ENCODE data around the gene NCEH1.

NCEH1 gene

GRCh38 chr3:172615296-172615695 is 95.6 kb downstream of the NCEH1 start:
- Histone ChIP-seq H3K9ac (ENCODE audit: low read length) (no peak overlapping the region), H3K27me3 (ENCODE audit: control insufficient read depth, insufficient read depth, low read length) (no peaks in the 10 kb centered on the region), H3K4me1 (ENCODE audit: control insufficient read depth, low read depth, low read length) (no peaks in the 10 kb centered on the region), H3K36me3 (ENCODE audit: control insufficient read depth, low read depth, low read length) (no peaks in the 10 kb centered on the region), H3K27ac (ENCODE audit: low read length) (no peak overlapping the region), H3K4me3 (ENCODE audit: low read length) (no peak overlapping the region), H3K9me3 (ENCODE audit: control insufficient read depth, low read depth, low read length) (no peaks in the 10 kb centered on the region)

GRCh38 chr3:172614340-172615274 is 96.3 kb downstream of the NCEH1 start:
- H3K27ac ChIP-seq (ENCODE audit: low read length) = no peak overlapping the region
- no peaks in the 10 kb centered on the region for H3K9me3 ChIP-seq (ENCODE audit: control insufficient read depth, low read depth, low read length)
- H3K27me3 ChIP-seq (ENCODE audit: control insufficient read depth, insufficient read depth, low read length) = no peaks in the 10 kb centered on the region
- no peaks in the 10 kb centered on the region for H3K4me1 ChIP-seq (ENCODE audit: control insufficient read depth, low read depth, low read length)
- H3K4me3 ChIP-seq (ENCODE audit: low read length) = no peak overlapping the region
- H3K36me3 ChIP-seq (ENCODE audit: control insufficient read depth, low read depth, low read length) = no peaks in the 10 kb centered on the region
- H3K9ac ChIP-seq (ENCODE audit: low read length) = no peak overlapping the region

- no peaks in the 10 kb centered on the region for H3K4me1 ChIP-seq (ENCODE audit: control insufficient read depth, low read depth, low read length)
- no peak overlapping the region for H3K4me3 ChIP-seq (ENCODE audit: low read length)
- no peaks in the 10 kb centered on the region for H3K36me3 ChIP-seq (ENCODE audit: control insufficient read depth, low read depth, low read length)
- no peaks in the 10 kb centered on the region for H3K9me3 ChIP-seq (ENCODE audit: control insufficient read depth, low read depth, low read length)
- H3K27me3 ChIP-seq (ENCODE audit: control insufficient read depth, insufficient read depth, low read length) = no peaks in the 10 kb centered on the region
- H3K9ac ChIP-seq (ENCODE audit: low read length) = no peak overlapping the region
- H3K27ac ChIP-seq (ENCODE audit: low read length) = no peak overlapping the region
Observed at GRCh38 chr3:172613845-172614244, 97.0 kb downstream of the NCEH1 start.

GRCh38 chr3:172612871-172613678 is 97.8 kb downstream of the NCEH1 start:
- Histone ChIP-seq H3K36me3 (ENCODE audit: control insufficient read depth, low read depth, low read length) (no peaks in the 10 kb centered on the region), H3K27me3 (ENCODE audit: control insufficient read depth, insufficient read depth, low read length) (no peaks in the 10 kb centered on the region), H3K4me3 (ENCODE audit: low read length) (no peak overlapping the region), H3K9ac (ENCODE audit: low read length) (no peak overlapping the region), H3K4me1 (ENCODE audit: control insufficient read depth, low read depth, low read length) (peaks cover 4% of the 10 kb centered on the region), H3K27ac (ENCODE audit: low read length) (no peak overlapping the region), H3K9me3 (ENCODE audit: control insufficient read depth, low read depth, low read length) (no peaks in the 10 kb centered on the region)

GRCh38 chr3:172609750-172610149 is 101.1 kb downstream of the NCEH1 start:
- Histone ChIP-seq H3K9me3 (ENCODE audit: control insufficient read depth, low read depth, low read length) (no peaks in the 10 kb centered on the region), H3K27ac (ENCODE audit: low read length) (no peak overlapping the region), H3K4me3 (ENCODE audit: low read length) (no peak overlapping the region), H3K27me3 (ENCODE audit: control insufficient read depth, insufficient read depth, low read length) (no peaks in the 10 kb centered on the region), H3K36me3 (ENCODE audit: control insufficient read depth, low read depth, low read length) (no peaks in the 10 kb centered on the region), H3K4me1 (ENCODE audit: control insufficient read depth, low read depth, low read length) (peaks cover 11% of the 10 kb centered on the region), H3K9ac (ENCODE audit: low read length) (no peak overlapping the region)

- H3K4me1 ChIP-seq (ENCODE audit: control insufficient read depth, low read depth, low read length) = peaks cover 11% of the 10 kb centered on the region
- no peak overlapping the region for H3K27ac ChIP-seq (ENCODE audit: low read length)
- no peaks in the 10 kb centered on the region for H3K27me3 ChIP-seq (ENCODE audit: control insufficient read depth, insufficient read depth, low read length)
- no peak overlapping the region for H3K9ac ChIP-seq (ENCODE audit: low read length)
- no peaks in the 10 kb centered on the region for H3K9me3 ChIP-seq (ENCODE audit: control insufficient read depth, low read depth, low read length)
- no peaks in the 10 kb centered on the region for H3K36me3 ChIP-seq (ENCODE audit: control insufficient read depth, low read depth, low read length)
- no peak overlapping the region for H3K4me3 ChIP-seq (ENCODE audit: low read length)
Observed at GRCh38 chr3:172608575-172608974, 102.3 kb downstream of the NCEH1 start.

GRCh38 chr3:172607305-172608121 is 103.4 kb downstream of the NCEH1 start:
- Histone ChIP-seq H3K27me3 (ENCODE audit: control insufficient read depth, insufficient read depth, low read length) (no peaks in the 10 kb centered on the region), H3K4me1 (ENCODE audit: control insufficient read depth, low read depth, low read length) (peaks cover 11% of the 10 kb centered on the region), H3K9me3 (ENCODE audit: control insufficient read depth, low read depth, low read length) (no peaks in the 10 kb centered on the region), H3K36me3 (ENCODE audit: control insufficient read depth, low read depth, low read length) (no peaks in the 10 kb centered on the region), H3K27ac (ENCODE audit: low read length) (no peak overlapping the region), H3K4me3 (ENCODE audit: low read length) (peak overlapping the region; percentile 27), H3K9ac (ENCODE audit: low read length) (no peak overlapping the region)

- H3K4me1 ChIP-seq (ENCODE audit: control insufficient read depth, low read depth, low read length) = peaks cover 11% of the 10 kb centered on the region
- H3K4me3 ChIP-seq (ENCODE audit: low read length) = no peak overlapping the region
- H3K36me3 ChIP-seq (ENCODE audit: control insufficient read depth, low read depth, low read length) = no peaks in the 10 kb centered on the region
- no peaks in the 10 kb centered on the region for H3K9me3 ChIP-seq (ENCODE audit: control insufficient read depth, low read depth, low read length)
- H3K27me3 ChIP-seq (ENCODE audit: control insufficient read depth, insufficient read depth, low read length) = no peaks in the 10 kb centered on the region
- H3K9ac ChIP-seq (ENCODE audit: low read length) = no peak overlapping the region
- no peak overlapping the region for H3K27ac ChIP-seq (ENCODE audit: low read length)
Observed at GRCh38 chr3:172606021-172606420, 104.8 kb downstream of the NCEH1 start.

GRCh38 chr3:172604895-172605646 is 105.8 kb downstream of the NCEH1 start:
- Histone ChIP-seq H3K9me3 (ENCODE audit: control insufficient read depth, low read depth, low read length) (no peaks in the 10 kb centered on the region), H3K9ac (ENCODE audit: low read length) (no peak overlapping the region), H3K27me3 (ENCODE audit: control insufficient read depth, insufficient read depth, low read length) (no peaks in the 10 kb centered on the region), H3K4me1 (ENCODE audit: control insufficient read depth, low read depth, low read length) (peaks cover 11% of the 10 kb centered on the region), H3K36me3 (ENCODE audit: control insufficient read depth, low read depth, low read length) (no peaks in the 10 kb centered on the region), H3K4me3 (ENCODE audit: low read length) (no peak overlapping the region), H3K27ac (ENCODE audit: low read length) (no peak overlapping the region)

- Histone ChIP-seq H3K9ac (ENCODE audit: low read length) (no peak overlapping the region), H3K4me3 (ENCODE audit: low read length) (no peak overlapping the region), H3K36me3 (ENCODE audit: control insufficient read depth, low read depth, low read length) (no peaks in the 10 kb centered on the region), H3K9me3 (ENCODE audit: control insufficient read depth, low read depth, low read length) (no peaks in the 10 kb centered on the region), H3K27me3 (ENCODE audit: control insufficient read depth, insufficient read depth, low read length) (no peaks in the 10 kb centered on the region), H3K27ac (ENCODE audit: low read length) (no peak overlapping the region), H3K4me1 (ENCODE audit: control insufficient read depth, low read depth, low read length) (no peaks in the 10 kb centered on the region)
Observed at GRCh38 chr3:172601066-172601832, 109.6 kb downstream of the NCEH1 start.
